BJ (cell line): Measurements from ENCODE around the gene ANKRD10. TPM values are rescaled to one million over a fixed set of nuclear protein-coding genes. Genes with fewer than 3 reads are reported as not detected.
"Not testable (repeated sequence)": the region's sequence is repeated elsewhere in the genome, so short reads cannot be mapped to it uniquely, and the experiment has no call there.

ENCODE experiments used
- CTCF ChIA-PET: fragments of 350-600 bp; formaldehyde crosslinking; extraction: SDS; loops from one replicate; lab custom pipeline; 2021; ENCODE audit warnings: antibody characterized with exemption, inconsistent platforms; lab: Yijun Ruan, JAX
- POLR2A ChIA-PET: fragments of 300-600 bp; sonication (Branson Sonifier 250); formaldehyde crosslinking; extraction: SDS; loops from one replicate; lab custom pipeline; 2021; ENCODE audit warnings: antibody characterized with exemption; lab: Charles Lee
- DNase-seq: peaks from one replicate; pipeline ENCODE4 v3.0.0-alpha.2; 2011; ENCODE audit warnings: low read depth
- H3K27me3 ChIP-seq: 2 replicates; pipeline ENCODE4 v1.6.0; 2011; ENCODE audit warnings: low read length; ENCODE audit not compliant: control insufficient read depth, insufficient read depth
- H3K36me3 ChIP-seq: 2 replicates; pipeline ENCODE4 v1.5.1; 2011; ENCODE audit warnings: low read length; ENCODE audit not compliant: control insufficient read depth, insufficient read depth
- H3K4me3 ChIP-seq: 2 replicates; pipeline ENCODE4 v1.5.1; 2011; ENCODE audit warnings: low read depth, mild to moderate bottlenecking, control low read depth, low read length
- CTCF ChIP-seq: IDR thresholded peaks from 2 replicates; pipeline ENCODE4 v1.5.1; 2011; ENCODE audit warnings: low read depth, mild to moderate bottlenecking, control low read depth, inconsistent platforms, low read length, moderate library complexity; ENCODE audit not compliant: insufficient read depth
- polyA plus RNA-seq: library from polyadenylated mRNA; depleted of rRNA; stranded (reverse); fragments of >200 nt; gene quantifications from 2 replicates; pipeline ENCODE4 v1.2.3, GENCODE V29; 2011

Gene ANKRD10
- polyA plus RNA-seq, 1 experiment = 43.5 TPM

- POLR2A ChIA-PET = no interaction called here
- no peak for TF ChIP-seq CTCF
- CTCF ChIA-PET = no interaction called here
Measured at GRCh38 chr13:110949628-110950027, 34.8 kb upstream of the ANKRD10 start.

GRCh38 chr13:110949116-110949515 is 34.2 kb upstream of the ANKRD10 start:
- no peak for TF ChIP-seq CTCF
- Histone ChIP-seq H3K4me3 (no peak overlapping the region), H3K27me3 (no peaks in the 10 kb centered on the region), H3K36me3 (no peaks in the 10 kb centered on the region)
- ChIA-PET CTCF (no interaction called here), POLR2A (no interaction called here)
- DNase-seq = no peak

More at GRCh38 chr13:110949628-110950027, 34.8 kb upstream of the ANKRD10 start:
- H3K36me3 ChIP-seq = no peaks in the 10 kb centered on the region
- DNase-seq = no peak
- H3K27me3 ChIP-seq = no peaks in the 10 kb centered on the region
- H3K4me3 ChIP-seq = no peak overlapping the region

GRCh38 chr13:110947338-110947737 is 32.5 kb upstream of the ANKRD10 start:
- H3K4me3 ChIP-seq, DNase-seq, POLR2A ChIA-PET, H3K36me3 ChIP-seq, H3K27me3 ChIP-seq: not testable (repeated sequence)
- CTCF ChIA-PET = interaction anchor here (1.2 kb wide), 1 partner anchor 102 kb away, joined by 5 read pairs; no protein-coding TSS in a partner anchor

DNA sequence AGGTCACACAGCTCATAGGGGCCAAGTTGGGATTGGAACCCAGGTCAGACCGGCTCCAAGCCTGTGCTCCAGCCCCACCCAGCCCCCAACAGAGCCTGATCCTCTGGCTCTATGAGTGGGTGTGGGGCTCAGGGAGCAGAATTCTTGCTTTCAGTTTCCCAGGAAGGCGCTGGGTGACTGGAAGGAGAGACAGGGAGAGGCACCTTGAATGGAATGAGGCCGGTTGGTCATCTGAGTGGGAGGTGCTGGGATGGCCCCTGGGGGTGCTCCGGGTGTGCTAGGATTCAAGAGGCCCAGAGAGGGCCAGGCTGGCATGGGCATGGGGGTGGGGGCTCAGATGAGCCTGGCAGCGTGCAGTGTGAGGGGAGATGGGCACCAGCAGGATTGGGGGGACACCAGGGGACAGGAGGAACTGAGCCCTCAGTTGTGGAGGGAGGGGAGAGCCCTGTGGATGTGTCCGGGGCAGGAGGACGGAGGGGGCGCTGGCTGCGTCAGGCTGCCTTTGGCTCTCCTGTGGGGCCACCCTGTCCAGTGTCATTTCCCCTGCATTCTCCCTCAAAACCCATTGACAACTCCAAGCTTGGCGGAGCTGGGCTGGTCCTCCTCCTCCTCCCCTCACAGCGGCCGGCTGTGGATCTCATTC is 31.2 kb upstream of the ANKRD10 start:
- no peak for TF ChIP-seq CTCF
- Histone ChIP-seq H3K4me3 (no peak overlapping the region), H3K36me3 (no peaks in the 10 kb centered on the region), H3K27me3 (no peaks in the 10 kb centered on the region)
- CTCF ChIA-PET = interaction anchor here (2.2 kb wide), 1 partner anchor 103 kb away, joined by 13 read pairs; no protein-coding TSS in a partner anchor
- POLR2A ChIA-PET = no interaction called here
- no peak for DNase-seq

GRCh38 chr13:110944968-110945927 is 30.4 kb upstream of the ANKRD10 start:
- POLR2A ChIA-PET = no interaction called here
- H3K4me3 ChIP-seq = no peak overlapping the region
- no peaks in the 10 kb centered on the region; the same call in 1 of the 2 replicates for H3K27me3 ChIP-seq
- no peak for DNase-seq
- no peak for TF ChIP-seq CTCF
- H3K36me3 ChIP-seq = no peaks in the 10 kb centered on the region
- CTCF ChIA-PET = interaction anchor here (0.8 to 2.2 kb wide), 8 partner anchors 8 to 115 kb away, joined by 3 to 13 read pairs (median 4); no protein-coding TSS in a partner anchor
